HepG2 (cell line): ENCODE data around the gene SLF1. TPM values are rescaled to one million over a fixed set of nuclear protein-coding genes. Genes with fewer than 3 reads are reported as not detected.

Experiments used
- ATAC-seq: fragments of 200-7000 bp; cut with Tn5 transposase; 3 replicates; pipeline ENCODE4 v1.9.1; 2020; ENCODE audit warnings: mild to moderate bottlenecking, moderate library complexity
- BruUV-seq: library from RNA; stranded (reverse); fragments of 400-500 nt; replicated peaks from 2 replicates; lab custom pipeline; 2021; lab: Mats Ljungman, UMichigan
- CTCF ChIA-PET: fragments of 300-600 bp; formaldehyde crosslinking; extraction: SDS; loops from one replicate; lab custom pipeline; 2021; ENCODE audit warnings: low total read pairs, inconsistent platforms, low intra/inter-chr PET ratio; lab: Yijun Ruan, JAX
- POLR2A ChIA-PET: fragments of 350-600 bp; sonication (Branson Sonifier 250); formaldehyde crosslinking; loops from one replicate; lab custom pipeline; 2020; ENCODE audit warnings: antibody characterized with exemption, inconsistent platforms; lab: Yijun Ruan, JAX
- DNase-seq: peaks from one replicate; pipeline ENCODE4 v3.0.0-alpha.2; 2015; ENCODE audit warnings: low spot score
- FAIRE-seq: peaks from 3 replicates; lab custom pipeline; 2011; peaks lifted over from hg19 to GRCh38; lab: Jason Lieb, UNC
- H2AFZ ChIP-seq: one replicate; pipeline ENCODE4 v1.6.1; 2011; ENCODE audit warnings: low read length, inconsistent platforms
- H3K27ac ChIP-seq: fragments of 300-600 bp; 3 replicates; pipeline ENCODE4 v1.8.0; 2011; ENCODE audit warnings: mixed run types, mild to moderate bottlenecking, mixed read lengths, low read length, inconsistent platforms; ENCODE audit not compliant: insufficient read depth; ENCODE audit errors: extremely low read length
- H3K27me3 ChIP-seq, 2 experiments: fragments of 200-600 bp in 1 of 2; 2 replicates in 1 of 2; 3 replicates in 1 of 2; pipeline versions ENCODE4 v1.6.0 to v1.8.0; 2011; ENCODE audit warnings: low read length in 2 of 2, mild to moderate bottlenecking in 2 of 2, moderate library complexity in 2 of 2, inconsistent platforms in 1 of 2; ENCODE audit not compliant: insufficient read depth in 2 of 2, control insufficient read depth in 1 of 2
- H3K36me3 ChIP-seq, 2 experiments: fragments of 200-600 bp in 1 of 2; replicated peaks in 1 of 2; 2 replicates in 1 of 2; 3 replicates in 1 of 2; pipeline versions ENCODE4 v1.5.1 to v1.8.0; 2011; ENCODE audit warnings: low read length in 2 of 2, inconsistent platforms in 1 of 2; ENCODE audit not compliant: insufficient read depth in 2 of 2, control insufficient read depth in 1 of 2
- H3K4me1 ChIP-seq: 2 replicates; pipeline ENCODE4 v1.5.1; 2012; ENCODE audit warnings: low read length, inconsistent platforms; ENCODE audit not compliant: insufficient read depth
- H3K4me2 ChIP-seq: 2 replicates; pipeline ENCODE4 v1.6.0; 2011; ENCODE audit warnings: low read depth, low read length, inconsistent platforms
- H3K4me3 ChIP-seq, 3 experiments: fragments of 200-600 bp in 1 of 3; sonication (generic), shearing (Covaris generic) in 1 of 3; replicated peaks in 1 of 3; 2 replicates each; pipeline ENCODE4 v1.5.1; 2011 to 2016; ENCODE audit warnings: low read length in 3 of 3, inconsistent platforms in 2 of 3, low read depth in 2 of 3, mild to moderate bottlenecking in 2 of 3, control low read depth in 1 of 3, mixed read lengths in 1 of 3; ENCODE audit not compliant: insufficient read depth in 1 of 3
- H3K79me2 ChIP-seq: one replicate; pipeline ENCODE4 v1.6.1; 2011; ENCODE audit warnings: low read length, inconsistent platforms; ENCODE audit not compliant: insufficient read depth
- H3K9ac ChIP-seq: 2 replicates; pipeline ENCODE4 v1.6.0; 2011; ENCODE audit warnings: mild to moderate bottlenecking, low read depth, low read length, inconsistent platforms; ENCODE audit not compliant: insufficient read depth
- H3K9me3 ChIP-seq: 2 replicates; pipeline ENCODE4 v1.5.1; 2012; ENCODE audit warnings: mild to moderate bottlenecking, low read length
- H4K20me1 ChIP-seq: 2 replicates; pipeline ENCODE4 v1.6.0; 2011; ENCODE audit warnings: inconsistent platforms, mild to moderate bottlenecking, low read length, moderate library complexity; ENCODE audit not compliant: insufficient read depth
- CTCF ChIP-seq: sonication (generic); formaldehyde crosslinking; IDR thresholded peaks from 2 replicates; pipeline ENCODE4 v1.5.0; 2020; ENCODE audit warnings: mild to moderate bottlenecking, missing genetic modification reagents, moderate library complexity
- GTF3A ChIP-seq: sonication (generic); formaldehyde crosslinking; conservative IDR thresholded peaks from 2 replicates; pipeline ENCODE4 v1.4.0; 2020; ENCODE audit warnings: mild to moderate bottlenecking, missing genetic modification reagents
- HDAC6 ChIP-seq: fragments of 200-600 bp; sonication (generic); IDR thresholded peaks from 2 replicates; pipeline ENCODE4 v1.7.0; 2017; ENCODE audit warnings: mild to moderate bottlenecking, antibody characterized with exemption, low read length, low read depth
- HMGXB3 ChIP-seq: sonication (generic); formaldehyde crosslinking; IDR thresholded peaks from 2 replicates; pipeline ENCODE4 v1.4.0; 2020; ENCODE audit warnings: missing genetic modification reagents, borderline replicate concordance
- HOXA5 ChIP-seq: sonication (generic); formaldehyde crosslinking; IDR thresholded peaks from 2 replicates; pipeline ENCODE4 v1.4.0; 2020; ENCODE audit warnings: missing genetic modification reagents
- RFX5 ChIP-seq: IDR thresholded peaks from 2 replicates; pipeline ENCODE4 v1.6.1; 2011; ENCODE audit warnings: low read depth, low read length, improper control_type of control experiment
- ZFP36 ChIP-seq: fragments of 150-350 bp; IDR thresholded peaks from 2 replicates; pipeline ENCODE4 v1.6.1; 2018; ENCODE audit warnings: borderline replicate concordance, low read length, low read depth; ENCODE audit not compliant: partially characterized antibody
- ZFX ChIP-seq: sonication (generic); formaldehyde crosslinking; IDR thresholded peaks from 2 replicates; pipeline ENCODE4 v1.4.0; 2020; ENCODE audit warnings: mild to moderate bottlenecking, low read depth, missing genetic modification reagents, moderate library complexity
- ZNF207 ChIP-seq: fragments of 450-650 bp; IDR thresholded peaks from 2 replicates; pipeline ENCODE4 v1.6.1; 2016; ENCODE audit warnings: antibody characterized with exemption, borderline replicate concordance
- ZNF280D ChIP-seq: sonication (generic); formaldehyde crosslinking; IDR thresholded peaks from 2 replicates; pipeline ENCODE4 v1.5.1; 2020; ENCODE audit warnings: mild to moderate bottlenecking, missing genetic modification reagents
- ZNF333 ChIP-seq: sonication (generic); formaldehyde crosslinking; IDR thresholded peaks from 2 replicates; pipeline ENCODE4 v1.4.0; 2020; ENCODE audit warnings: mild to moderate bottlenecking, missing genetic modification reagents, borderline replicate concordance
- ZNF597 ChIP-seq: sonication (generic); formaldehyde crosslinking; IDR thresholded peaks from 2 replicates; pipeline ENCODE4 v1.5.0; 2020; ENCODE audit warnings: missing genetic modification reagents
- WGBS: methylation state at CpG from one replicate; pipeline ENCODE4 v1.1.6; 2017; ENCODE audit warnings: low lambda C conversion rate; 5-methylcytosine and 5-hydroxymethylcytosine counted together
- in situ Hi-C: cut with HindIII; loops from 2 replicates; pipeline ENCODE4 v1.10.0; 2017; ENCODE audit warnings: low pct_unique_long_range_greater_than_20kb; ENCODE audit not compliant: extremely low pct_ligation_motif_present
- intact Hi-C: fragments of 100-400 bp; cut with micrococcal nuclease; formaldehyde crosslinking; loops from one replicate; pipeline ENCODE4 v1.10.0; 2022; ENCODE audit not compliant: unreplicated experiment
- polyA plus RNA-seq, 8 experiments: library from polyadenylated mRNA; depleted of rRNA in 3 of 8; stranded (reverse) in 7 of 8; unstranded in 1 of 8; fragments of >200 nt; fragmentation: Illumina TruSeq in 4 of 8; extraction: Trizol in 4 of 8; gene quantifications; 2 replicates each; pipeline versions ENCODE4 v1.2.1 to v1.2.3, GENCODE V29; 2011 to 2016; ENCODE audit warnings: low read depth in 4 of 8, missing spikeins in 1 of 8, mixed read lengths in 1 of 8; ENCODE audit not compliant: insufficient read depth in 1 of 8
- total RNA-seq, 5 experiments: library from RNA; depleted of rRNA; stranded (reverse); fragments of >200 nt; fragmentation: Illumina TruSeq; extraction: Trizol; gene quantifications; 2 replicates each; pipeline ENCODE4 v1.2.3, GENCODE V29; 2016; ENCODE audit warnings: low read depth in 1 of 5

Gene SLF1
- total and polyA plus RNA-seq, 2 of the 13 experiments (the other 11 are each of a cell fraction or from before 2014, with no cell fraction given), result 2.1 to 9.1 TPM

- ATAC-seq (no peak), FAIRE-seq (no peak), DNase-seq (no peak)
- H3K36me3 ChIP-seq, result no peaks in the 10 kb centered on the region; a peak in 1 of 5 replicates
- H2AFZ ChIP-seq, result no peak overlapping the region
- BruUV-seq, result no TSS peak
- no peaks in the 10 kb centered on the region for H3K4me1 ChIP-seq
- H3K4me3 ChIP-seq, result no peak overlapping the region
- POLR2A ChIA-PET, result no interaction called here
- H4K20me1 ChIP-seq, result no peaks in the 10 kb centered on the region
- CTCF ChIA-PET, result no interaction called here
- H3K9ac ChIP-seq, result no peak overlapping the region
- no peaks in the 10 kb centered on the region for H3K79me2 ChIP-seq
- in situ Hi-C loops (no loop called here), intact Hi-C loops (no loop called here)
- no peak overlapping the region for H3K27ac ChIP-seq
- no peaks in the 10 kb centered on the region for H3K27me3 ChIP-seq
- H3K9me3 ChIP-seq, result no peaks in the 10 kb centered on the region
- WGBS, result 44% methylated on average over 2 of the region's 2 CpGs
- no peak overlapping the region for H3K4me2 ChIP-seq
- no peak for TF ChIP-seq ZNF280D (CRISPR knock-in tag)
- TF ChIP-seq HDAC6, result no peak
- TF ChIP-seq HOXA5, result no peak
- TF ChIP-seq CTCF (CRISPR knock-in tag), result no peak
- no peak for TF ChIP-seq RFX5
- no peak for TF ChIP-seq ZNF333 (CRISPR knock-in tag)
- no peak for TF ChIP-seq ZNF597 (CRISPR knock-in tag)
- TF ChIP-seq ZFP36, result no peak
- TF ChIP-seq ZFX, result no peak
- no peak for TF ChIP-seq GTF3A (CRISPR knock-in tag)
- TF ChIP-seq HMGXB3 (CRISPR knock-in tag), result no peak
- TF ChIP-seq ZNF207, result no peak
These were observed 88.9 kb downstream of the SLF1 start for GRCh38 chr5:94707359-94707758.
